ENCODE measurements around the gene TAF6. TPM values are rescaled to one million over a fixed set of nuclear protein-coding genes. Genes with fewer than 3 reads are reported as not detected.
A peak's percentile ranks its signal among the peaks of the same experiment; 100 is the strongest.
"Not testable (repeated sequence)": the region's sequence is repeated elsewhere in the genome, so short reads cannot be mapped to it uniquely, and the experiment has no call there.

TAF6 gene
- total RNA-seq, 2 experiments from 2014 or later, result 60.1 to 65.5 TPM

DNA sequence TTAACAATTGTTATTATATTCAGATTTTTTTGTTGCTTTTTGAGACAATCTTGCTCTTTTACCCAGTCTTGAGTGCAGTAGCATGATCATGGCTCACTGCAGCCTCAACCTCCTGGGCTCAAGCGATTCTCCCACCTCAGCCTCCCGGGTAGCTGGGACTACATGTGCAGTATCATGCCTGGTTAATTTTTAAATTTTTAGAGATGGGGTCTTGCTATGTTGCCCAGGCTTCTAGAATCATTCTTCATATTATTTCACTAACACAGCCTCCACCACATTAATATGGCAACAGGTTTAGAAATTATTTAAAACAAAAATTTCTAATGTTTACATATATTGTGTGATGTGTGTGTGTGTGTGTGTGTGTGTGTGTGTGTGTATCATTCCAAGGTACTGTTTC, 28.1 kb upstream of the TAF6 start:
- ChIA-PET CTCF (interaction anchor here (1.1 to 3.5 kb wide), 3 partner anchors 11 to 17 kb away, joined by 4 to 17 read pairs (median 9); no protein-coding TSS in a partner anchor), POLR2A (no interaction called here)
- H3K27me3 Mint-ChIP-seq, result no peaks in the 10 kb centered on the region
- peaks cover 30% of the 10 kb centered on the region for H3K4me1 Mint-ChIP-seq
- H3K27ac Mint-ChIP-seq, result no peak overlapping the region
- no peak overlapping the region for H3K4me3 Mint-ChIP-seq
- no peaks in the 10 kb centered on the region for H3K9me3 Mint-ChIP-seq
- H3K36me3 Mint-ChIP-seq (ENCODE audit: low read depth), result peaks cover 18% of the 10 kb centered on the region
- DNase-seq, result no peak

DNA sequence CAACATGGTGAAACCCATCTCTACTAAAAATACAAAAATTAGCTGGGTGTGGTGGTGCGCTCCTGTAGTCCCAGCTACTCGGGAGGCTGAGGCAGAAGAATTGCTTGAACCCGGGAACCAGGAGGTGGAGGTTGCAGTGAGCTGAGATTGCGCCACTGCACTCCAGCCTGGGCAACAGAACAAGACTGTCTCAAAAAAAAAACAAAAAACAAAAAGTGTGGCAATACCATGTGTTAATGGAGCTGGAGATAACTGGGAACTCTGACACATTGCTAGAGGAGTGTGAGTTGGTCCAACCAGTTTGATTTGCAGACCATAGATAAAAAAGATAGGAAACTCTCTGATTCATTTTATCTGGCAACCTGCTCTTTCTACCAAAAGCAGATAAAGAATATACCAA, 27.2 kb upstream of the TAF6 start:
- ChIA-PET CTCF (interaction anchor here (1.1 to 3.5 kb wide), 3 partner anchors 12 to 15 kb away, joined by 4 to 17 read pairs (median 10); no protein-coding TSS in a partner anchor), POLR2A (interaction anchor here (0.7 kb wide), 1 partner anchor 11 kb away, joined by 3 read pairs; no protein-coding TSS in a partner anchor)
- Mint-ChIP-seq H3K36me3 (ENCODE audit: low read depth) (peaks cover 12% of the 10 kb centered on the region), H3K4me1 (peaks cover 25% of the 10 kb centered on the region)
- DNase-seq, H3K27ac Mint-ChIP-seq, H3K9me3 Mint-ChIP-seq, H3K27me3 Mint-ChIP-seq, H3K4me3 Mint-ChIP-seq: not testable (repeated sequence)

- POLR2A ChIA-PET, result no interaction called here
- CTCF ChIA-PET, result interaction anchor here (1.0 to 3.0 kb wide), 3 partner anchors 10 to 22 kb away, joined by 3 to 15 read pairs (median 5); no protein-coding TSS in a partner anchor
- Mint-ChIP-seq H3K9me3 (no peaks in the 10 kb centered on the region), H3K4me3 (no peak overlapping the region), H3K4me1 (peaks cover 16% of the 10 kb centered on the region), H3K27ac (no peak overlapping the region), H3K27me3 (no peaks in the 10 kb centered on the region), H3K36me3 (ENCODE audit: low read depth) (no peaks in the 10 kb centered on the region)
- DNase-seq, result no peak
Measured at GRCh38 chr7:100142461-100142860, 23.3 kb upstream of the TAF6 start.

DNA sequence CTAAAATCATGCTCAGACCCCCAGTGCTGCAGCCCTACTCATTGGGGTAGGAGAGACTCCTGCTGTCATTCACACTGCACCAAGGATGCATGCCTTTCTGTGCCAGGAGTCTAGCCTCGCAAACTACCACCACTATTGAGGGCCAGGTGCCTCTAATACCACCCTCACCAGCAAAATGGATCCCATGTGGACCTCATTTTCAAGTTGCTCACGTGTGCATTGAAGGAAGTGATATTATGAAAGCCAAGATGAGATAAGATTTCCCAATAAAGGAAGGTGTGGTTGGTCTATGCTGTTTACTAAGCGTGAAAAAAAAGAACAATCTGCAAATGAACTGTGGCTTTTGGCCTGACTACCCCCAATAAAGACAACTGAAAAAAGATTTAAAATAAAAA, 22.4 kb upstream of the TAF6 start:
- Mint-ChIP-seq H3K4me3 (no peak overlapping the region), H3K27ac (no peak overlapping the region), H3K27me3 (no peaks in the 10 kb centered on the region), H3K36me3 (ENCODE audit: low read depth) (no peaks in the 10 kb centered on the region), H3K4me1 (peaks cover 16% of the 10 kb centered on the region), H3K9me3 (no peaks in the 10 kb centered on the region)
- ChIA-PET CTCF (interaction anchor here (0.8 to 3.0 kb wide), 5 partner anchors 9 to 23 kb away, joined by 3 to 15 read pairs (median 5); no protein-coding TSS in a partner anchor), POLR2A (no interaction called here)
- DNase-seq, result no peak

GRCh38 chr7:100137851-100138760, 18.9 kb upstream of the TAF6 start:
- ChIA-PET POLR2A (no interaction called here), CTCF (interaction anchor here (0.6 to 1.7 kb wide), 6 partner anchors 11 to 1103 kb away, joined by 3 to 4 read pairs (median 3); partner anchors contain the start of gene LAMTOR4)
- H3K36me3 Mint-ChIP-seq (ENCODE audit: low read depth), result no peaks in the 10 kb centered on the region
- no peak for DNase-seq
- peak overlapping the region; percentile 64 for H3K27ac Mint-ChIP-seq
- H3K9me3 Mint-ChIP-seq, result no peaks in the 10 kb centered on the region
- H3K4me1 Mint-ChIP-seq, result peaks cover 16% of the 10 kb centered on the region
- H3K4me3 Mint-ChIP-seq, result no peak overlapping the region
- H3K27me3 Mint-ChIP-seq, result no peaks in the 10 kb centered on the region

DNA sequence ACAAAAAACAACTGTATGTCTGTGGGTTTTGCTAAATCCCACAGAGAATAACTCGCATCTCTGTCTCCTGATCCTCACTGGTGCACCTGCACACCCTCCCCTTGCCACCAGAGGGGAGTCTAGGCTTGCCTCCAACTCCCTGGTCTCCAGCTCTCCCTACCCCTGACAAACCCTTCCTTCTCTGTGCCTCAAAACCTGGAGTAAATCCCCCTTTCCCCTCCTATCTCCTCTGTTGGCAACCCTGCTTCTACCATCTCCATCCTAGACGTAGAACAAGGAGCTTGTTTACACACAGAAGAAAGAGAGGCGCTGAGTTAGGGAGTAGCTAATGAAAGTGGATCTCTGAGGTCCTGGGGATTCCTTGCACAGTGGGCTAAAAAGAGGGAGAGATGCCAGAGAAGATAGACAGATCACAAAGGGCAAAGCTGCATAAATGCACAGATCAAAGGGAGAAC, 13.6 kb upstream of the TAF6 start:
- DNase-seq, result peak; percentile 77
- Mint-ChIP-seq H3K27me3 (no peaks in the 10 kb centered on the region), H3K36me3 (ENCODE audit: low read depth) (no peaks in the 10 kb centered on the region), H3K4me1 (peaks cover 30% of the 10 kb centered on the region), H3K4me3 (no peak overlapping the region), H3K27ac (peak overlapping the region; percentile 48), H3K9me3 (no peaks in the 10 kb centered on the region)
- CTCF ChIA-PET, result interaction anchor here (0.5 to 5.9 kb wide), 33 partner anchors 8 to 304 kb away, joined by 3 to 39 read pairs (median 4); partner anchors contain the start of genes AP4M1, CNPY4, GJC3 and GPC2
- POLR2A ChIA-PET, result no interaction called here

DNA sequence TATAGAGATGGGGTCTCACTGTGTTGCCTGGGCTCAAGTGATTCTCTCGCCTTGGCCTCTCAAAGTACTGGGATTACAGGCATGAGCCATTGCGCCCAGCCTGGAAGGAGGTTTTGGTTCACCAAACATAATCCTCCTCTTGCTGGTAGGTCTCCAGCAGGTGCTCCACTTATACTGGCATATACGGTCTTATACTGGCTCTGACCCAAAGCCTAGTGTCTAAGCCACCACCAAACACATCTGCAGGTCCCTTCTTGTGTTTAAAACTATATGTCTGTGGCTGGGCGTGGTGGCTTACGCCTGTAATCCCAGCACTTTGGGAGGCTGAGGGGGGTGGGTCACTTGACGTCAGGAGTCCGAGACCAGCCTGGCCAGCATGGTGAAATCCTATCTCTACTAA, 13.0 kb upstream of the TAF6 start:
- POLR2A ChIA-PET, result no interaction called here

DNA sequence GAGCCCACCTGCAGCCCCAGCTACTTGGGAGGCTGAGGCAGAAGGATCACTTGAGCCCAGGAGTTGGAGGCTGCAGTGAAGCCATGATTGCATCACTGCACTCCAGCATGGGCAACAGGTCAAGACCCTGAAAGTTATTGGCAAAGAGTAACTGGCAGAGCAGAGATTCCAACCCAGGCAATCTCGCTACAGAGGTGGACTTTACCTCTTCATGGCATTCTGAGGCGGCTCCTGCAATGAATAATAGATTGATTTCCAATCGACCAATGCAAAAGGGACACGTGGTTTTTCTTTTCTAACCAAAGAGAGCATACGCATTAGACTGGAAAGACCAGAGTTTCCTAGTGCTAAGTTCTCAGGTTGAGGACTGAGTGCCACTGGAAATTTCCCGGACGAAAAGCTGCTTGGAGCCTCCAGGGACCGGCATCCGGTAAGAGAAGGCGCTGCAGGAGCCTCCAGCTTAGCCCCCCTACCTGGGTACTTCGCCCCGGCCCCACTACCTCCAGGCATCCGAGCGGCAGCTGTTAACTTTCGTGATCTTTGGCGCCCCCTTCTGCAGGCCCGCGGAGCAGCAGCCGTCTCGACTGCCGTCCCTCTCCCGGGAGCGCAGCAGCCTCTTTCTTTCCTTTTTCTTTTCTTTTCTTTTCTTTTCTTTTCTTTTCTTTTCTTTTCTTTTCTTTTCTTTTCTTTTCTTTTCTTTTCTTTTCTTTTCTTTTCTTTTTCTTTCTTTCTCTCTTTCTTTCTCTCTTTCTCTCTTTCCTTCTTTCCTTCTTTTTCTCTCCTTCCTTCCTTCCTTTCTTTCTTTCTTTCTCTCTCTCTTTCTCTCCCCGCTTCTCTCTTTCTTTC, 11.7 kb upstream of the TAF6 start:
- Mint-ChIP-seq H3K4me3 (peak overlapping the region; percentile 32), H3K27me3 (no peaks in the 10 kb centered on the region), H3K4me1 (peaks cover 39% of the 10 kb centered on the region), H3K36me3 (ENCODE audit: low read depth) (peaks cover 8% of the 10 kb centered on the region), H3K27ac (no peak overlapping the region), H3K9me3 (no peaks in the 10 kb centered on the region)
- peak; percentile 89 for DNase-seq
- ChIA-PET POLR2A (no interaction called here), CTCF (interaction anchor here (0.6 to 5.9 kb wide), 25 partner anchors 9 to 468 kb away, joined by 3 to 39 read pairs (median 3); partner anchors contain the start of genes AP4M1, CNPY4, GPC2 and LAMTOR4)

More for the DNA sequence above, 13.0 kb upstream of the TAF6 start:
- H3K4me1 Mint-ChIP-seq, result peaks cover 28% of the 10 kb centered on the region
- peak overlapping the region; percentile 48 for H3K27ac Mint-ChIP-seq
- no peak overlapping the region for H3K4me3 Mint-ChIP-seq
- no peaks in the 10 kb centered on the region for H3K36me3 Mint-ChIP-seq (ENCODE audit: low read depth)
- H3K27me3 Mint-ChIP-seq, result no peaks in the 10 kb centered on the region
- DNase-seq, result no peak
- CTCF ChIA-PET, result interaction anchor here (0.6 to 5.9 kb wide), 22 partner anchors 9 to 291 kb away, joined by 3 to 39 read pairs (median 4); partner anchors contain the start of genes CNPY4, GPC2, LAMTOR4 and PVRIG
- H3K9me3 Mint-ChIP-seq, result no peaks in the 10 kb centered on the region

- H3K36me3 Mint-ChIP-seq (ENCODE audit: low read depth); H3K9me3 Mint-ChIP-seq; H3K4me3 Mint-ChIP-seq; H3K27me3 Mint-ChIP-seq; DNase-seq; POLR2A ChIA-PET; H3K27ac Mint-ChIP-seq: not testable (repeated sequence)
- peaks cover 44% of the 10 kb centered on the region for H3K4me1 Mint-ChIP-seq
- CTCF ChIA-PET, result interaction anchor here (0.7 to 5.9 kb wide), 18 partner anchors 8 to 299 kb away, joined by 3 to 39 read pairs (median 4); partner anchors contain the start of genes CNPY4, GPC2, LAMTOR4 and MEPCE
Measured at GRCh38 chr7:100130220-100130607, 11.1 kb upstream of the TAF6 start.

DNA sequence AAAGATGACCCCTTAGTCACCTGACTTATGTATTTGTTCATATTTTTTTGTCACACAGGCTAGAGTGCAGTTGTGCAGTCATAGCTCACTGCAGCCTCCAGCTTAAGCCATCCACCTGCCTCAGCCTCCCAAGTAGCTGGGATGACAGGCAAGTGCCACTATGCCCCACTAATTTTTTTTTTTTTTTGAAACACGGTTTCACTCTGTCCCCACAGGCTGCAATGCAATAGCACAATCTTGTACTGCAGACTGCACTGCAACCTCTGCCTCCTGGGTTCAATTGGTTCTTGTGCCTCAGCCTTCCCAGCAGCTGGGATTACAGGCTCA, 9.4 kb upstream of the TAF6 start:
- CTCF ChIA-PET, result interaction anchor here (0.6 to 5.9 kb wide), 8 partner anchors 7 to 1238 kb away, joined by 3 to 39 read pairs (median 4); partner anchors contain the start of genes CNPY4 and MCM7

DNA sequence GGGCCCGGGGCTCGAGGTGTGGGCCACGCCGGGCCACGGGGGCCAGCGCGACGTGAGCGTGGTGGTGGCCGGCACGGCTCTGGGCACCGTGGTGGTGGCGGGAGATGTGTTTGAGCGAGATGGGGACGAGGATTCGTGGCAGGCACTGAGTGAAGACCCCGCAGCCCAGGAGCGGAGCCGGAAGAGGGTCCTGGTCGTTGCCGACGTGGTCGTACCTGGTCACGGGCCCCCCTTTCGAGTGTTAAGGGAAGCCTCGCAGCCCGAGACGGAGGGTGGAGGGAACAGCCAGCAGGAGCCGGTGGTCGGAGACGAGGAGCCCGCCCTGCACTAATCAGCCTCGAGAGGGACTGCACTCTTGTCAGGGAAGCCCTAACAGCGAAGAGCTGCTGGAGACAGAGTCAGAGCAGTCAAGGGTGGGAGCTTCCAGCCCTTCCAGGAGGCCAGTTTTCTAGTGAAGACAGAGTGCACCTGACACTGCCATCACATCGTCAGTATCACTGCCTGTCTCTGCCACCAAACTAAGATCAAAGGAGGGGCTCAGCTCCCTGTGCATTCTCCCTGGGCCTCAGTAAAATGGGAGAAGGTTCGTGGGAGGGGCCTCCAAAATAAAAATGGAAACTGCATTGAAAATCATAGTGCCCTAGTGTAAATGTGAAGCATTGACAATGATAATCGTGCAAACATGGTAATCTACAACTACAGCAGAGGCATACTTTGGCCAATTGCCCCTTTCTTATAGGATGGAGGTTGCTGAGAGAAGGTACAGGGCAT, 8.9 kb upstream of the TAF6 start:
- Mint-ChIP-seq H3K4me3 (peak overlapping the region; percentile 100), H3K27ac (peak overlapping the region; percentile 89), H3K4me1 (peaks cover 55% of the 10 kb centered on the region), H3K27me3 (no peaks in the 10 kb centered on the region), H3K36me3 (ENCODE audit: low read depth) (peaks cover 19% of the 10 kb centered on the region), H3K9me3 (no peaks in the 10 kb centered on the region)
- ChIA-PET POLR2A (no interaction called here), CTCF (interaction anchor here (0.5 to 5.9 kb wide), 11 partner anchors 6 to 1237 kb away, joined by 3 to 39 read pairs (median 4); partner anchors contain the start of genes CNPY4 and MCM7)
- peak; percentile 23 for DNase-seq

More for the DNA sequence above, 9.4 kb upstream of the TAF6 start:
- POLR2A ChIA-PET, result no interaction called here
- Mint-ChIP-seq H3K4me1 (peaks cover 55% of the 10 kb centered on the region), H3K4me3 (peak overlapping the region; percentile 100), H3K27me3 (no peaks in the 10 kb centered on the region), H3K27ac (peak overlapping the region; percentile 89), H3K9me3 (no peaks in the 10 kb centered on the region), H3K36me3 (ENCODE audit: low read depth) (peaks cover 19% of the 10 kb centered on the region)
- no peak for DNase-seq

Data from activated CD4-positive, alpha-beta T cell treated with anti-CD3 and anti-CD28 coated beads, Interleukin-2, amount 10 ng/mL, durations not matched to agents 7 days and 5 days (primary cell).